Measurements from ENCODE around the gene ELK4.

Gene ELK4

DNA sequence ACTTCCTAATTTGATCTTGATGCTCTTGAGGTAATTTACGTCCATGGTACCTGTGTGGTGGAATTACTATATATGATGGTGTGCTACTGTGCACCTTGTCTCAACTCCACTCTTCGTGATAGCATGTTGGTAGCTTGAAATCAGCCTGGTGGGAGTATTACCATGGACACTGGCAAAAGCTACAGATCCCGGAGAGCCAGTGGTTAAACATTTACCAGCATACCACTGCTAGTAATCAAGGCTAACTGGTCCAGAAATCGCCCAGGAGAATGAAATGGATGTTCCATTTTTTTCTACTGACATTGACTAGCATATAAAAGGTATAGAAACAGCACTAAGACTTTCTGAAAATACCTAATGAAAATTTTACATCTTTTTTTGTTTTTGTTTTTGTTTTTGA lies 30.6 kb downstream of the ELK4 start:
- Histone ChIP-seq H3K27ac (no peak overlapping the region), H3K4me3 (no peak overlapping the region)

DNA sequence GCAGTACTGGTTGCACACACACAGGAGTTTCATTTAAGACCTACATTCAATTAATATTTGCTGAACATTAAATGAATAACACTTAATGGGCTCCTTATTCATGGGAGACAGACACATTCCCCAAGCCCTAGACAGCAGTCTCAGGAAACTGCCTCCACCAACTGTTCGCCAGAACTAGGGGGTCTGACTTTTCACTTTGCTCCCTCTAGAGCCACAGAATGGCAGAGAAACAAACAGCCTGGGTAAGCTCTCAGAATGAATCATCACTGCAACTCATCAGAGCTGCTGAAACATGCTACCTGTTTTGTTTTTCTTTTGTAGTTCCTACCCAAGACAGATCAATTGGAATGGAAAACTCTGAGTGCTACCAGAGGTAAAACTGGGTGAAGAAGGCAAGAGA lies 31.7 kb downstream of the ELK4 start:
- H3K27ac ChIP-seq: peak overlapping the region in 20 of 21 experiments; percentile 9 to 79 (median 62)
- H3K4me3 ChIP-seq: no peak overlapping the region

- no peak overlapping the region for H3K4me3 ChIP-seq
These were observed 32.2 kb downstream of the ELK4 start for GRCh38 chr1:205599669-205600042.

GRCh38 chr1:205598841-205599668 lies 32.8 kb downstream of the ELK4 start:
- peak overlapping the region in 16 of 21 experiments; percentile 19 to 79 (median 64) for H3K27ac ChIP-seq
- H3K4me3 ChIP-seq: no peak overlapping the region

More at GRCh38 chr1:205599669-205600042, 32.2 kb downstream of the ELK4 start:
- H3K27ac ChIP-seq: peak overlapping the region in 19 of 21 experiments; percentile 9 to 79 (median 63)

- H3K27ac ChIP-seq: peak overlapping the region in 4 of 21 experiments; percentile 16 to 44 (median 32)
- no peak overlapping the region for H3K4me3 ChIP-seq
These were observed 34.0 kb downstream of the ELK4 start for GRCh38 chr1:205597691-205598314.

DNA sequence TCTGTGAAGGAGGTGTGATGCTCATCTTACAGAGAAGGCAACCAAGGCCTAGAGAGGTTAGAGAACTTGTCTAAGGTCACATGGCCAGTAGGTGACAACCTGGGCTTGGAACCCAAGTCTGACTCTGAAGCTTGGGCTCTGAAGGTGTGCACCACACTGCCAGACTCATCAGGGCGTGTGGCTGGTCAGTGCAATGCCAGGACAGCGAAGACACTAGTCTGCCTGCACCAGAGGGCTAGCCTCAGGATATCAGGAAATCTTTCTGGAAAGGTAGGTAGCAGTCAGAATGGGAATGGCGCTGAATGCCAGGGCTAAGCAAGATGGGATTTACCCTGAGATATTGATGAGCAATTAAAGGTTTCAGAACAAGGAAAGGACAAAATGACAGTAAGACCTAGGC lies 34.9 kb downstream of the ELK4 start:
- H3K4me3 ChIP-seq: no peak overlapping the region
- H3K27ac ChIP-seq: no peak overlapping the region

DNA sequence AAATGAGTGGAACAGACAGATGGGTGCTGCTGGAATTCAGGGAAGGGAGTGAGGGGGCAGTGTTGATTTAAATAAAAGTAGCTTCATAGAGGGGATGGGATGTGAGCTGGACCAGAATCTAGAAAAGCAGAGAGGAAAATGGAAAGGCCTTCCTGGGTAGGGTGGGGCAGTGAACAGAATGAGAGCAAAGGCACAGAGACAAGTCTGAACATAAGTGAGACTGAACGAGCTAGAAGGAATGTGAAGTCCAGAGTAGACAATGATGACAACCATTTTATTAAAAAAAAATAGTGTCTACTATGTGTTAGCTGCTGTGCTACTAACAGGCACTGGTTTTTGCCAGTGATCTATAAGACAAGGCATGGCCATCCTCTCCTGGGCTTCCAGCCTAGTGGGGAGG lies 36.0 kb downstream of the ELK4 start:
- Histone ChIP-seq H3K27ac (peak overlapping the region in 1 of 21 experiments; percentile 29), H3K4me3 (no peak overlapping the region)

- Histone ChIP-seq H3K4me3 (no peak overlapping the region), H3K27ac (peak overlapping the region in 1 of 21 experiments; percentile 29)
These were observed 36.4 kb downstream of the ELK4 start for GRCh38 chr1:205595435-205595834.

GRCh38 chr1:205594846-205595245 lies 37.0 kb downstream of the ELK4 start:
- no peak overlapping the region for H3K4me3 ChIP-seq
- H3K27ac ChIP-seq: no peak overlapping the region

GRCh38 chr1:205593967-205594366 lies 37.8 kb downstream of the ELK4 start:
- H3K4me3 ChIP-seq: no peak overlapping the region
- peak overlapping the region in 5 of 21 experiments; percentile 33 to 47 (median 36) for H3K27ac ChIP-seq

GRCh38 chr1:205593532-205593931 lies 38.3 kb downstream of the ELK4 start:
- H3K27ac ChIP-seq: peak overlapping the region in 6 of 21 experiments; percentile 2 to 47 (median 36)
- no peak overlapping the region for H3K4me3 ChIP-seq

GRCh38 chr1:205592443-205593003 lies 39.3 kb downstream of the ELK4 start:
- H3K4me3 ChIP-seq: peak overlapping the region in 2 of 7 experiments; percentile 17 to 34
- H3K27ac ChIP-seq: peak overlapping the region in 16 of 21 experiments; percentile 0 to 75 (median 50)

DNA sequence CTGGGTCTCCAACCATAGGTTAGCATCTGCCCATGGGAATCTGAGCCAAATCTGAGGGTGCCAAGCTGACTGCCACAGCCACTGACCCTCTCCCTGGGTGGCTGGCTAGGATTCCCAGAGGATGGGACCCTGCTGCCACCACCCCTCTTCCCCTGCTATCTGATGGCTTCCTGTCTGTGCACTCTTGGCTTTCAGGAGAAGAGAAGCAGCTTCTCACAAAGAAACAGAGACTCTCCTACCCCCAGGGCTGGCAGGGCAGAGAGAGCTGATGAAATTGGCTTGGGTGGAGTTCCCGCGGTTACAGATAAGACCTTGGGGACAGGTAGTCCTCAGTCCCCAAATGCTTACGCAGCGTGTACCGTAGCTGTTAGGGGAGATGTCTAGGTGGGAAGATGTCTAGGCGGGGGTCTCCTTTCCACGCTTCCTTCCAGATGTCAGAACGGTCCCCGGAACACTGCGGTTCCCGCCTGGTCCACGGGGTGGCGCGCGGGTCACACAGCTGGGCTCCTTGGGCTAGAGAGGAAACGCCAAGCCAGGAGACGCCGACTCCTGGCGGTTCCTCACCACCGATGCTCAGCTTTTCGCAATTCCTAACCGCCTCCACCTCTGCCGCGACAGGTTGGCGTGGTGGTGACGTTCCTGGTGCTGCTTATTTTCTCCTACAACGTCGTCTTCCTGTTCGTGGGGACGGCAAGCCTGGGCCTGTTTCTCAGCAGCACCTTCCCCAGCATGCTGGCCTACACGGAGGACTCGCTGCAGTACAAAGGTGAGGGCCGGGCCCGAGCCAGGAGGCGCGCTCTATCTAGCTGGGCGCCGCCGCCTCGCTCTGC lies 40.1 kb downstream of the ELK4 start:
- Histone ChIP-seq H3K4me3 (peak overlapping the region; percentile 0 to 35 (median 17)), H3K27ac (peak overlapping the region in 17 of 21 experiments; percentile 0 to 75 (median 47))

DNA sequence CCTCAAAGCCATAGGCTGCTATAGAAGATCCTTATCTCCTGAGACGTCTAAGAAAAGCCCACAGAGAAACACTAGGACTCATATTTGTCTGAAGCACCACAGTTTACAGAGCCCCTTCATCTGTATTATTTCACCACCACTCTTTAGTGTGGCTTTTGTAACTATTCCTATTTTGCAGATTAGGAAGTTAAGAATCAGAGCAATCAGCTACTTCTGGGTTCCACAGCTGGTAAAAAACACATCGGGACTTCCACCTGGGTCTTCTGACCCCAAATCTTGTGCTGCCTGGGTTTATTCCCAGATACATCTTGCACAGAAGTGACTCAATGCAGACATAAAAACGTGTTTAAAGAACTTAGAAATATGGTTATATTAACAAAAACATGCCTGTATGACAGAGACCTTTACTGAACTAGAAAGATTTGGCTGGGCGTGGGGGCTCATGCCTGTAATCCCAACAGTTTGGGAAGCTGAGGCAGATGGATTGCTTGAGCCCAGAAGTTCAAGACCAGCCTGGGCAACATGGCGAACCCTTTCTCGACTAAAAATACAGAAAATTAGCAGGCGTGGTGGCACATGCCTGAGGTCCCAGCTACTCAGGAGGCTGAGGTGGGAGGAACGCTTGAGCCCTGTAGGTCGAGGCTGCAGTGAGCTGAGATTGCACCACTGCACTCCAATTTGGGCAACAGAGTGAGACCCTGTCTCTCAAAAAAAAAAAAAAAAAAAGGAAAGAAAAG lies 40.9 kb downstream of the ELK4 start:
- H3K27ac ChIP-seq: peak overlapping the region in 4 of 21 experiments; percentile 1 to 51 (median 16)
- H3K4me3 ChIP-seq: peak overlapping the region in 1 of 7 experiments; percentile 21

- no peak overlapping the region for H3K4me3 ChIP-seq
- H3K27ac ChIP-seq: peak overlapping the region in 1 of 21 experiments; percentile 1
These were observed 41.4 kb downstream of the ELK4 start for GRCh38 chr1:205590457-205590768.

DNA sequence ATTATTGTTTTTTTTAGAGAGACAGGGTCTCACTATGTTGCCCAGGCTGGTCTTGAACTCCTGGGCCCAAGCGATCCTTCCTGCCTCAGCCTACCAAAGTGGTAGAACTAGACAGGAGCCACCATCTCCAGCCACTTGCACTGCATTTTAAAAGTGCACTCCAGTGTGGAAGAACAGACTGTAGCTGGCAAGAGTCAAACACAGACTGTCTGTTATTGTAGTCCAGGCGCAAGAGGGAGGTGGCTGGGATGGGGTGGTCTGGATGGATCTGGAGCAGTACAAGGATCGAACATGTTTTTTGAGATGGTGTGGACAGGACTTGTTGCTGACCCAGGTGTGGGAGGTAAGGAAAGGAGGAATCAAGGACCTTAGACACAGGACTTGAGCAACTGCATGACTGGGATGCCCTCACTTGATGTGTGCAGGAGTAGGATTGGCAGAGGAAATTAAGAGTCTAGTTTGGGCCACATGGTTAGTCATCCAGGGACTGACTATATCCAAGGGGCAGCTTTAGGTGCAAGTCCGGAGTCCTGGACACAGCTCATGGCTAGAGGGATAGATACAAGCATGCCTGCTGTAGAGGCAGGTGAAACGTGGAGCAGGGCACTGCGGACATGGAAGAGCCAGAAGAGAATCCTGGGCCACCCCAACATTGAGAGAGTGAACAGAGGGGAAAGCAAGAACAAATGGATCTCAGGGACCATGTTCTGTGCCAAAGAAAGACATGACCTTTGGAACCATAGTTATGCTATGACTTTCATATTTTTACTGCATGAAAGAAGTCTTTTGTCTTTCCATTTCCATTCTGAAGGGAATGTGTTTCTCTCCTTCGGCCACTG lies 42.0 kb downstream of the ELK4 start:
- H3K4me3 ChIP-seq: no peak overlapping the region
- H3K27ac ChIP-seq: peak overlapping the region in 1 of 21 experiments; percentile 1

DNA sequence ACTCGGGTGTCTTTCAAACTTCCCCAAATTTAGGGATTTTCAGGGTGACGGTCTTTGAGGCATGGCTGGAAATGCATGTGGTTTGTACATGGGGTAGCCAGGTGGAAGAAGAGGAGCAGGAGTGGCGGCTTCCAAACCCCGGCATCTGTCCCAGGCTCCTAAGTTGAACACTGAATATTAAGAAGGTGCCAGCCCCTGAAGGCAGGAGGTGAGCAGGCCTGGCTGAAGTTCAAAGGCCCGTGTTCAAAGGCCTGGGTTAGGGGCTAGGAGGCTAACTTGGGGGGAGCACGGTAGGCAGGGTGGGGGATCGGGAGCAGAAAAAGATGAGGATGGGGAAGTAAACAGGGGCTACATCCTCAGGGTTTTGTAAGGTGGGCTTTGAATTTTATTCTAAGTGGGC lies 42.8 kb downstream of the ELK4 start:
- no peak overlapping the region for H3K4me3 ChIP-seq

GRCh38 chr1:205588636-205589035 lies 43.2 kb downstream of the ELK4 start:
- Histone ChIP-seq H3K27ac (no peak overlapping the region), H3K4me3 (no peak overlapping the region)

More for the DNA sequence above, 42.8 kb downstream of the ELK4 start:
- H3K27ac ChIP-seq: no peak overlapping the region

All from skin epidermis (tissue), 12 donors.